ENCODE data around the gene ZNRF3.

ZNRF3 gene

GRCh38 chr22:28994522-28994921, 111.2 kb downstream of the ZNRF3 start:
- H3K4me3 ChIP-seq (ENCODE audit: low read depth, low read length) = no peak overlapping the region
- TF ChIP-seq CTCF (IDR thresholded peaks at IDR 0.05; ENCODE audit: low read depth, low read length) = no peak

- H3K4me3 ChIP-seq (ENCODE audit: low read depth, low read length) = no peak overlapping the region
- TF ChIP-seq CTCF (IDR thresholded peaks at IDR 0.05; ENCODE audit: low read depth, low read length) = no peak
Observed at GRCh38 chr22:28995551-28995950, 112.2 kb downstream of the ZNRF3 start.

- H3K4me3 ChIP-seq (ENCODE audit: low read depth, low read length) = no peak overlapping the region
- TF ChIP-seq CTCF (IDR thresholded peaks at IDR 0.05; ENCODE audit: low read depth, low read length) = no peak
Observed at GRCh38 chr22:28997342-28997741, 114.0 kb downstream of the ZNRF3 start.

GRCh38 chr22:28998681-28999080, 115.3 kb downstream of the ZNRF3 start:
- TF ChIP-seq CTCF (IDR thresholded peaks at IDR 0.05; ENCODE audit: low read depth, low read length) = no peak
- no peak overlapping the region for H3K4me3 ChIP-seq (ENCODE audit: low read depth, low read length)

GRCh38 chr22:28999510-28999909, 116.1 kb downstream of the ZNRF3 start:
- no peak overlapping the region for H3K4me3 ChIP-seq (ENCODE audit: low read depth, low read length)
- no peak for TF ChIP-seq CTCF (IDR thresholded peaks at IDR 0.05; ENCODE audit: low read depth, low read length)

- TF ChIP-seq CTCF (IDR thresholded peaks at IDR 0.05; ENCODE audit: low read depth, low read length) = no peak
- no peak overlapping the region for H3K4me3 ChIP-seq (ENCODE audit: low read depth, low read length)
Observed at GRCh38 chr22:28999919-29000556, 116.7 kb downstream of the ZNRF3 start.

- no peak for TF ChIP-seq CTCF (IDR thresholded peaks at IDR 0.05; ENCODE audit: low read depth, low read length)
- H3K4me3 ChIP-seq (ENCODE audit: low read depth, low read length) = no peak overlapping the region
Observed at GRCh38 chr22:29000641-29001040, 117.3 kb downstream of the ZNRF3 start.
